LHCN-M2 (cell line): ENCODE results near the gene COL21A1. TPM values are rescaled to one million over a fixed set of nuclear protein-coding genes. Genes with fewer than 3 reads are reported as not detected.

Experiments
- DNase-seq: peaks from one replicate; pipeline ENCODE4 v3.0.0-alpha.2; 2012; ENCODE audit warnings: low read depth
- total RNA-seq: library from RNA; depleted of rRNA; stranded (reverse); fragments of >200 nt; gene quantifications from 2 replicates; pipeline ENCODE4 v1.2.3, GENCODE V29; 2014

Gene COL21A1
- total RNA-seq, 1 experiment from 2014 or later, result 12.9 TPM

DNA sequence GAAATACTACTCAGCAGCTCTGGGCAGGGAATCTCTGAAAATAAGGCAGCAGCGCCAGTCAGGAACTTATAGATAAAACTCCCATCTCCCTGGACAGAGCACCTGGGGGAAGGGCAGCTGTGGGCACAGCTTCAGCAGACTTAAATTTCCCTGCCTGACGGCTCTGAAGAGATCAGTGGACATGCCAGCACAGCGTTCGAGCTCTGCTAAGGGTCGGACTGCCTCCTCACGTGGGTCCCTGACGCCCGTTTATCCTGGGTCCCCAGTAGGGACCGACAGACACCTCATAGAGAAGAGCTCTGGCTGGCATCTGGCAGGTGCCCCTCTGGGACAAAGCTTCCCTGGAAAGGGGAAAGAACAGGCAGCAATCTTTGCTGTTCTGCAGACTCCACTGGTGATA, 59.0 kb downstream of the COL21A1 start:
- no peak for DNase-seq

GRCh38 chr6:56187686-56188085, 59.7 kb downstream of the COL21A1 start:
- no peak for DNase-seq

GRCh38 chr6:56176741-56177140, 70.6 kb downstream of the COL21A1 start:
- no peak for DNase-seq

- DNase-seq, result no peak
These were observed 74.2 kb downstream of the COL21A1 start for GRCh38 chr6:56173228-56173627.

GRCh38 chr6:56172144-56172543, 75.2 kb downstream of the COL21A1 start:
- peak; percentile 10 for DNase-seq

DNA sequence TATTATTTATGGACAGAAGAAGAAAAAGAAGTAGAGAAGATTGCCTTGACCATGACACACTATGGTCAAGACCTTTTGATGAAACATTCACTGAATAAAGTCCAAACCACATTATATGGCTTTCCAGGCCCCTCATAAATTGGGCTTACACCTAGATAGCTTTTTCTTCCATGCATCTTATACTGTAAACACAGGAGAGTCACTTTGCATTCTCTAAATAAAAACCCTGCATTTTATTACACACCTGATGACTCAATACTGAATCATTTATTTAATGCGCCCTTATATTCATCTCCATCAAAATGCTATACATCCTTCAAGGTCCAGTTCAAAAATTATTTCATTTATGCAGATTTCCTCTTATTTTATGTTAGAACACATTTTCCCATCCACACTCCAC, 78.0 kb downstream of the COL21A1 start:
- no peak for DNase-seq

DNA sequence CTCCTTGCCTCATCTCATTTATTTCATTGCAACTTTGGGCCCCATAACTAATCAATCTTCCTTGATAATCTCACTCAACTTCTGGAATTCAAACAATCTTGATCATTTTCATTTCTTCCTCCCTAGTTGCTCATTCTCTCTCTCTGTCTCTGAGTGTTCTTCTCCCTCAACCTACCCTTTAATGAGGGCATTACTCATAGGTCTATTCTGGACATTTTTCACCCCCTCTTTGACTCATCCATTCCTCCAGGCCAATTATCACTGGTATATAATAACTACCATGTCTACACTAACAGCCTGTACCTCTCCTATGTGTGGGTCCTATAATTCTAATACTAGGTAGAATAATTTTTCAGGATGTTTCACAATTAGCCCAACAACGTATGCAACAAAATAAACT, 78.8 kb downstream of the COL21A1 start:
- DNase-seq, result peak; percentile 23

DNA sequence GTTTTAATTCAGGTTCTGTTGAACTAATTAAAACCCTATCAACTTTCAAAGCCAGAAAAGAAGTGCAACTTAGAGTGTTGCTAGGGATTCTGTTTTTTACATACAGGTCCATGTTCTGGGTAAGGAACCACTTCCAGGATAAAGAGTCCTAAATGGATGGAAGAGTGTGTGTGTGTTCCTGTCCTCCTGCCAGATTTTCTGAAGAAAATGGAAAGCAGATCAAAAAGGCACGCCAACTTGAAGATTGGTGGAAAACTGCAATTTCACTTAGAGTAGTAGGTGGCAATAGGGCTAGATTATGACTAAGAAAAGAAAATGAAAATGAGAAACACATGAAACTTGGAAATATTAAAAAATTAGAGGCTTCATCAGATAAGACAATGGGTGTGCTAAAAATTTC, 85.3 kb downstream of the COL21A1 start:
- DNase-seq, result no peak

DNA sequence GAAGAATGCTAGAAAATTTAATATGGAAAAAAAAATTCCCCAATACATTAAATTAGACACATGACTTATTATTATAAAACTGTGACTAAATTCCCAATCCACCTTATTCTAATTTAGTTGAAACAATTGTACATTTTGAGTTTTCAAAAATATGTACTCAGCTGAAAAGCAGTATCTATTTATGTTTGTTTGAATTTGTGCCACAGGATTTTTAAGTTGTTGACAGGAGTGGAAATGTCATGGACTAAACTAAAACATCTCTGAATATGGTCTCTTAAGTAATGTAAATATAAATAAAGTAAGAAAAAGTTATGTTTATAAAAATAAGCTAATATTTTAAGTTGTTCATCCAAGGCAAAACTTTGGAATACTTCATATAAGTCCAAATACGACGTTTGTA, 86.9 kb downstream of the COL21A1 start:
- no peak for DNase-seq

DNA sequence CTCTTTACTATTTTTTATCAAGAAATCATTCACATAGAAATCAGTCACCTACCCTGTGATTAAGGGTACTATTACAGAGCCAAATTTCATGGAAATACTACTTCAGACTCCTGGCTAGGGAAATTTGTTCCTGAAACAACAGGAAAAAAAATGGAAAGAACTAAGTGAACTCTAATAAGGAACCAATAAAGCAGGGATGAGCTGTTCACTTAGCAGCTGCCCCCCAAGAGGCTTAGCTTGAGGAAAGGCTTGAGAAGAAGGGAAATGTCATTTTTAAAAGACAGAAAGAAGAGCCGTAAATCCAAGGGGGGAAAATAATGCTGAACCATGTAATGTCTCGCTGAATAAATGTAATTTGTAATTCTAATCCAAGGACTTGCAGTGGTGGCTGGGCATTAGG, 88.8 kb downstream of the COL21A1 start:
- no peak for DNase-seq

- DNase-seq, result peak; percentile 48
These were observed 90.7 kb downstream of the COL21A1 start for GRCh38 chr6:56156643-56157042.

- DNase-seq, result no peak
These were observed 91.7 kb downstream of the COL21A1 start for GRCh38 chr6:56155634-56156141.

DNA sequence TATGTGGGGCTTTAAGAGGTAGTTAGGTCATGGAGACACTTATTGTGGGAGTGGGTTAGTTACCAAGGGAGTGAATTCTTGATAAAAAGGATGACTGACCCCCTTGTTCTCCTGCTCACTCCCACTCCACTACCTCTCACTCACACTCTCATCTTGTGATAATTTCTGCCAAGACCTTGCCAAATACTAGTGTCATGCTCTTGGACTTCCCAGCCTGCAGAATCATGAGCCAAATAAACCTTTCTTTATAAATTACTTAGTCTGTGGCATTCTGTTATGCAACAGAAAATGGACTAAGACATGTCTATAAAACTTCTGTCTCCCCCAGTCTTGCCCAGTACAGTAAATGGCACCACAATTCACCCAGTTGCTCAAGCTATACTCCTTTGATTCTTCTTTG, 93.3 kb downstream of the COL21A1 start:
- DNase-seq, result no peak

DNA sequence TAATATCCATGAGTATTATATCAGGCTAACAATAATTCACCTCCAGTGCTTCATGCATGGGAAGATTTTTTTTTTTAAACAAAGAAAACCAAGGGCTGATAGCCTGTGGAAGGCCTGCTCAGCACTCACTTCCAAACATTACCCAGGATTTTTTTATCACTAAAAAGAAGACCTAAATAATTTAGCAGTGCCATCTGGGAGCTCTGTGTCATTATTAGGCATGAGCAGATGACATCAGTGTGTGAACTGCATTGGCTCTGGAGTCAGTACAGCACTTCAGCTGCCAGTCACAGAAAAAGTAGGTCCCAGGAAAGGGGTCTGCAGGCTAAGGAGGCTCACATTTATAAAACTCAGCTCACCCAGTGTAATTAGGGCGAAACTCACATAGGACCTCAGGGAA, 94.8 kb downstream of the COL21A1 start:
- no peak for DNase-seq

GRCh38 chr6:56151609-56152224, 95.7 kb downstream of the COL21A1 start:
- no peak for DNase-seq

DNA sequence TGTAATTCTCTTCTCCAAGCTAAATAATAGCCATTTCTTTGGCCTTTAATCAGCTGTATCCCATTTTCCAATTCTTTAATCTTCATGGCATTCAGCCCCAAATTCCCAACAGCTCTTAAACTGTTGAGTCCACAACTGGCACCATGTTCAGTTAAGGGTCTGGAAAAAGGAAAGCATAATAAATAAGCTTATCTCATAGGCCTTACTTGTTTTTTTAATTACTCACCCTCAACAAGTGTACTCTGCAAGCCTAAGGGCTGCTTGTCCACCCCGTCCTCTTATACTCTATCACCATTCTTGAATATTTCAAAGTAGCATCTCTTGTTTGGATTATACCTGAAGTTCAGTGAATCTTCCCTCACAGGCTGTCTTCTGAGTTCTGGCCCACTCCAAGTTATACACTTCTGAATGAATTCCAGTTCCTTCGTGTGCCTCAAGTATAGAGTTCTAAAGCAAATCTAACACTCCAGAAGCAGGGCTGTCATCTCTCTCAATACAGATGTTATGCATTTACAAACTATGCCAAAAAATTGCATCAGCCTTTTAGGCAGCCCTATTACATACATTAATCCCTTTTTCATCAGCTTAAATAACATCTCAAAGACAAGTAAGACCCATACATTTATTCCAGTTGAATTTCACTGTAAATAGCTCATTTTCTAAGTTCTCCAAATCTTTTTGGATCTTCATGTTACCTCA, 98.7 kb downstream of the COL21A1 start:
- DNase-seq, result peak; percentile 15

DNA sequence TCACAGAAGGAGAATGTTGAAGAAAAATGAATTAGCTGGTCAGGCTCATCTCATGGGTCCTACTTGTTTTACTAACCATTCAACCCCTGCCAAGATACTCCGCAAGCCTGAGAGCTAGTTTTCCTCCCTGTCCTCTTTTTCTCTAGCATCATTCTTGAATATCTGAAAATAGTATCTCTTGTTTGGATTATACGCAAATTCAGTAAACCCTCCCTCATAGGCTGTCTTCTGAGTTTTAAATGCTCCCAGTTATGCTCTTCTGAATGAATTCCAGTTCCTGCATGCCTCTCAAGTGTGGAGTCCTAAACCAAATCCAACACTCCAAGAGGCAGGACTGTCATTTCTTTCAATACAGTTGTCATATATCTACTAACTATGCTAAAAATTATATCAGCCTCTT, 99.6 kb downstream of the COL21A1 start:
- DNase-seq, result no peak

DNA sequence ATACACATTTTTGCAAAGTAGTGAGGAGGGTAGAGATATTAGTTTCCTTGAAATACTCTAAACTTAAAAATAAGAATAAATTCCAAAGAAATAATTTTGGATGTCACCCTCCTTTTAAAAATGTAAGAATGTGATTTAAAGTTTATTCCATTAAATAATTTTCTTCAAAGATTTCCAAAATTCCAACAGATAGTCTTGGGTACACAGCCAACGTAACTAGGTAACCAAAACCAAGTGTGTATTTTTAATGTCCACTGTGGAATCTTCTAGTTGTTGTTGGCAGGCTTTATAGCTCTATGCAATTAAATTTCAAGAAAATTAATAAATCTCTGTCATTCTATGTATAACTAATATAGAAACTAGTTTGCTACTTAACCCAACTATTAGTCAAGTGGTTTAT, 101.3 kb downstream of the COL21A1 start:
- no peak for DNase-seq

DNA sequence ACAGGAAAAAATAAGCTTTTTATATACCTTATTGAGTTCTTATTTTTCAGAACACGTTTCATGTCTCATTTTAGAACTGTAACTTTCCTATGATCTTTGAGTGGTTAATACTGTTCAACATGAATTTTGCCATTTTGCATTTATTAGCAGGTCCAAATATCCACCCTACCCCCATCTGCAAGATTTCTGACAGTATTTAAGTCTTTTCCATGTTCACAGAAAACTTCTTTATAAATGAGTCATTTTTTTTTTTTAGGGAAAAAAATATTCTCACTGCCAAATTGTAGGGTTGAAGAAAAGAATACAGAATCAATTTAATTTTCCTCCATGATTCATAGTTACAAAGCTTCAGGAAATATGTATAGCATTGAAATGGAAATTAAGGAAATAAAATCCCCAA, 101.8 kb downstream of the COL21A1 start:
- DNase-seq, result peak; percentile 53

DNA sequence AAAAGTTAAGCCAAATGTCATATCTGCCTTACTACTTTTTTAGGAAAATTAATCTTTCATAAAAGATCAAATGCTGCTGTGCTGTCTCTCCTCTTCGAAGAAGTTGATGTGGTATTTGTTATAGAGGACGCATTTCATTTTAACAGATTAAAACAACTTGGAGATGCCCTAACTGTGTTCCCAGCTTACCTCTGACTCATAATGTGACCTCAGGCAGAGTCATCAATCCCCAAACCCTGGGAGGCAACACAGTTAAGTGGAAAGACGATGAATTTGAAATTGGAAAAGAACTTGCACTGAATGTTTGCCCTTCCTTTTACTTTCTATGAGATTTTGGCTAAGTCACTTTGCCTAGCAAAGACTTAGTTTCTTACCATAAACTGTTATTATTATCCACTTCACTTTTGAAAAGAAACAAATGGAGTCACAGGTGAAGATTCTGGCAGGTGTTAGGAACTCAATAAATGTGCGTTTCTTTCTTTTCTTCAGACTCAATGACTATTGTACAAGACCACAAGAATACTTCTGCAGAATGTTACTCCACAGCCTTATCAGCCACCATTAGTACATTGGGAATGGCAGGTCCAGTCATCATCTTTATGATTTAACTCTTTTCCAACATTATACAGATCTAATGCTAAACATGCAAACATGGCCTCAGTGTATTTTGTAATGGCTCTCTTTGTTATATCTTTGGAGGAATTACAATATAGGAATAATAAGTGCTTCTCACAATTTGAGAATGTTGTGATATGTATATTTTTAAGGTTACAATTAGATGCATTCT, 102.6 kb downstream of the COL21A1 start:
- peak; percentile 92 for DNase-seq

- DNase-seq, result no peak
These were observed 103.6 kb downstream of the COL21A1 start for GRCh38 chr6:56143796-56144195.

- no peak for DNase-seq
These were observed 107.3 kb downstream of the COL21A1 start for GRCh38 chr6:56140090-56140489.

DNA sequence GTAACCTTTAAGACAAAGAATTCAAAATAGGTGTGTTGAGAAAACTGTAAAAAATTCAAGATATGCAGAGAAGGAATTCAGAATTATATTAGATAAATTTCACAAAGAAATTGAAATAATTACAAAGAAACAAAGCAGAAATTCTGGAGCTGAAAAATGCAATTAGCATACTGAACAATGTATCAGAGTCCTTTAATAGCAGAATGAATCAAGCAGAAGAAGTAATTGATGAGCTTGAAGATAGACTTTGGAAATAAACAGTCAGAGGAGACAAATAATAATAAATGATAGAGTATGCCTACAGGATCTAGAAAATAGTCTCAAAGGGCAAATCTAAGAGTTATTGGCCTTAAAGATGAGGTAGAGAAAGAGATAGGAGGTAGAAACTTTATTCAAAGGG, 131.7 kb downstream of the COL21A1 start:
- DNase-seq, result no peak
